Epithelial cell of prostate (primary cell): ENCODE results near the gene ZC3H4.
"Not testable (repeated sequence)": the region's sequence is repeated elsewhere in the genome, so short reads cannot be mapped to it uniquely, and the experiment has no call there.

Experiments
- DNase-seq: peaks from one replicate; pipeline ENCODE4 v3.0.0-alpha.2; 2011; ENCODE audit warnings: low read depth, low spot score
- H3K27ac ChIP-seq: fragments of 450-650 bp; 2 replicates; pipeline ENCODE4 v1.5.1; 2017; ENCODE audit warnings: mild to moderate bottlenecking

ZC3H4 gene

DNA sequence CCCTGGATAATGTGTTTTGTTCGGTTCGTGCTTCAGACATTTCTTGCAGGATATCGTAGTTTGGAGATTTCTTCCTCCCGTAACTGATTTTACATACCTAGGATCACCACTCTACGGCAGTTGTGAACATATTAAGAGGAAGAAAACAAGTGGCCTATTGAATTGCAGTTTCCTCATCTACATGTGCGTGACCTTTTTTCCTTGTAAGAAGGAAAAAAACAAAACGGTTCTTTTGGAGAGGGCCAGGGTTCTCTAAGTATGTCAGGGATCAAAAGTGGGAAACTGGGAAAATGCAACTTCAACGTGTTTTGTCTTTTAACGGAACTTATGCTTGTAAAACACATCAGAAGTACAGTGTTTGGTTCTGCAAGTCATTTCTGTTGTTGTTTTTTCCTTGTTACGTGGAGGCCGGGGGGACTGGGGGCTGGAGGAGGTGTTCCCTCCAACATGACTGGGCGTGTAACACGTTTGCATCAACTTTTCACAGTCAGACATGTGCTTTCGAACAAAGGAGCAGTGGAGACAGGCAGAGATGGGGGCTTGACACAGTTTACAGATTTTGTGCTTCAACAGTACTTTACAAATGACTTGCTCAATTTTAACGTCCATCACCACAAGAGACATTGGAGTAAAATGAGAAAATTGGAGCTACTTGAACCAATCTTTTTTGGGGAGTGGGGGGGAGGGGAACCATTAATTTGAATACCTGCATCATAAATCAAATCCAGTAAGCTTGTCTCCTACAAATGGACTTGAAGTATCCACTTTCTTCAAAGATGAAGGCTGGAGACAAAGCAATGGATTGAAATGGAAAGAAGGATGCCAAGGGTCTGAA is 3.8 kb downstream of the ZC3H4 start:
- DNase-seq = no peak
- peak overlapping the region; percentile 99 for H3K27ac ChIP-seq

DNA sequence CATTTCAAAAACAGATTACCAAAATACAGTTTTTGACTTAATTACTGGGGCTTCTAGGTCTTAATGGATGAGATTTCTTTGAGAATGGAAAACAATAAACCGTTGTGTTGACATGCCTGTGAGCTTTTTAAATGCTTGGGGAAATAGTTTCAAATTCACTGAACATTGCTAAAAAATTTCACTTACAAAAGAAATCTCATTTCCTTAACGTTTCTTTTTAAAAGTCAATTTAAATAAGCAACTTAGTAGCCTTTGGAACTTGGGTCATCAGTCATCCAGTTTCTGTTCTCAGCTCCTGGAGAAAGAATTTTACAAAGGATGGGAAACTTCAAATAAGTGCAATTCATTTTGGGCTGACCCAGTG is 4.4 kb downstream of the ZC3H4 start:
- DNase-seq = no peak
- H3K27ac ChIP-seq = peak overlapping the region; percentile 99

DNA sequence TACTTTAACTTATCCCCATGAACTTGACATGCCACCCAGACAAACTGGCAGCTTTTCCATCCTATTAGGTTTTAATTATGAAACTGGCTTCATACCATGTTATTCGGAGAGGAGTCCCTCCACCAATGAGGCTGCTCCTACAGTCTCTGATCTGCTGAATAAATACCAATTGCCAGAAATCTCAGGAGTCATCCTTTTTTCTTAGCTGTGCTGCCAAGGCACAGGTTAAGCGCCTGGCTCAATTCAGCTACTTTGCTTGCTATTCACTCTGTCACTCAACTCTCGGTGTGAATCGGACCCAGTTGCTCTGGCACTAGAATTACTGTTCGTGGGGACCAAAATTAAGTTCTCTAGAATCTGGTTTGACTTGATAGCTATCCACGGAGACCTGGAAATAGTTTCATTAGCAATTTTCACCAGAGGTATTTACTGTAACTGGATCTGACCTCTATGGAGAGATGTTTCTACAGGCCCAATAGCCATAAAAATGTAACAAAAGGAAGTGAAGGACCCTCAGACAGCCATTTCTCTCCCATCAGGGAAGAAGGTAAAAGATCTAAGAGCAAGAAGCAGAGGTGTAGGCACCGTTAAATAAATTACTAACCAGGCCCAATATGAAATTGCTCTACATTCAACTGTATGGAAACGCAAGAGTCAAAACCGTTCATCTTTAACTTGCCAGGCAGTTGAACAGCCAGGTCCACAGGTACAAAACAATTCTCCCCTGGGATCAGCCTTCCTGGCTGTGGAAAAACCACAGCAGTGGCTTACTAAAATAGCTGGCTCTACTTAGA is 5.4 kb downstream of the ZC3H4 start:
- no peak for DNase-seq
- peak overlapping the region; percentile 99 for H3K27ac ChIP-seq

DNA sequence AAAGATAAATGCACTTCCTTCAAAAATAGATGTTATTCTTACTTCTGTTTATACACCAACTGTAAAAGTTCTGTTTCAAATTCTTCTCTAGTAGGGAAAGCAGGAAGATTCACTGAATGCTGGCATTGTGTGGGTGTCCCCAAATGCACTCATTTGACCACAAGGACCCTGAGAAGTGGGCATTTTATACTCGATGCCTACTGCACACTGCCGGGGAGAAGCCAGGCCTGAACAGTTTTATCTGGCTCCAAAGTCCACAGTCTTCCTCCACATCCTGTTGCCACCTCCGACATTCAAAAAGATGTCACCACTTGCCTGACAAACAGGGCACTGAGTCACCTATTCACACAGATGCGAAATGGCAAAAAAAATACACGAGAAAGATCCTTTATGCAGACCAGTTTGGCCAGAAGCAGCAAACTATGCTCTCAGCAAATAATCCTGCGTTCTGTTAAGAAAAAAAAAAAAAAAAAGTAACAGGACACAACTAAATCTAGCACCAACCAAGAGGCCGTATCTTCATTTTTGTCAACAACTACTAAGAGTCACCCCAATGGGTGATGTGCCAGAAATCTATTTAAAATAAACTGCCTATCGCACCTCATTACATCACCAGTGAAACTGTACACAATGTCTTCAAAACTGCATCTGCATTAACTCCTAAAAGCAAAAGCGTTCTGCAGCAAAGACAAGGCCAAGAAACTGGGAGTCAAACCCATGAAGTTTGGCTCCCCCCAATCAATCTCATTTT is 6.2 kb downstream of the ZC3H4 start:
- peak overlapping the region; percentile 99 for H3K27ac ChIP-seq
- DNase-seq = no peak

DNA sequence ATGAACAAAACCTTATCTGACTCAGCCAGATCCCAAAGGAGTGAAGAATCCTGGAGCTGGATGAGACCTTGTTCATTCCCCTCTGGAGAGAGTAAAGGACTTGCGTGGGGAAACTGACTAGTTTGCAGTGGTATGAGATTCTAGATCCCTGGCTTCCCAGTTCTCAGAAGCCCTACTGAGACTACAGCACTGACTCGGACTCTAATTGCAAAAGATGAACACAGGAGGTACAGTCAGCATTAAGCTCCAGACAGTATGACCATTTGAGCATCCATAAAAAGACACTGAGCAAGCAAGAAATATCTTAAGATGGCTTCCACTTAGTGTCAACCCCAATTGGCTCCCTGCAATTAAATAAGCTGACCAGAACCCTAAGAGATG is 6.8 kb downstream of the ZC3H4 start:
- peak overlapping the region; percentile 99 for H3K27ac ChIP-seq

DNA sequence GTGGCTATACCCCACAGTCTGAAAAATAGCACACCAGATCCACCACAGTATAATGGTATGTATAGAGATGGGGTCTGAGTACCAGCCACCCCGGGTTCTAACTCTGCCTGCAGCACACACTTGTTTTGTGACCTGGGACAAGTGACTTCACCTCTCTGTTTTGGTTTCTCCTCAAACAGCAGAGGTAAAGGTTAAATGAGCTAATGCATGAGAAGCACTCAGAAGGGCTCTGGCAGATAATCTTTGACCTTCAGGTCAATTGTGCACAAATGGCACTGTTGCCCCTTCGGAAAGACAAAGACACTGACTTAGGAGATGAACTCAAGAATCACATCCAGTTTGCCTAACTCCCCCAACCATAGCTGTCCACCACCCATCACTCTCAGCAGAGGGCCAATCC is 7.7 kb downstream of the ZC3H4 start:
- H3K27ac ChIP-seq = peak overlapping the region; percentile 99
- DNase-seq = no peak

More for the DNA sequence above, 6.8 kb downstream of the ZC3H4 start:
- no peak for DNase-seq

DNA sequence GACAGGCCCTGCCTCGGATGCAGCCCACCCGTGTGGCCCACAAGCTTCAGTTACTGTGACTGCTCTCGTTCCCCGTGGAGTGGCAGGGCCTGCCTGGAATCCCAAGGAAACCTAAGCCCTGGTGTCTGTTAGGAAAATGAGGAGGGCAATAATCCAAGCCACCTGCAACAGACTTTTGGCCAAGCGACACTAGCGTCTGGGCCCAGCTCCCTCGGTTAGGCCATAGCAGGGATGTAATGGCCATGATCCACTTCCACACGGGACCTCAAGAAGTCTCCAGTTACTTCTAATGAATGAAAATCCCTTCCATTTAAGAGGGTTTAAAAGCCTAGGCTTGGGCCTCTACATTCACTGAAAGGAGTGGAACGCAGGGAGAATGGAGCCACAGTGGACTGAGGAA is 8.9 kb downstream of the ZC3H4 start:
- H3K27ac ChIP-seq = no peak overlapping the region
- DNase-seq = no peak

DNA sequence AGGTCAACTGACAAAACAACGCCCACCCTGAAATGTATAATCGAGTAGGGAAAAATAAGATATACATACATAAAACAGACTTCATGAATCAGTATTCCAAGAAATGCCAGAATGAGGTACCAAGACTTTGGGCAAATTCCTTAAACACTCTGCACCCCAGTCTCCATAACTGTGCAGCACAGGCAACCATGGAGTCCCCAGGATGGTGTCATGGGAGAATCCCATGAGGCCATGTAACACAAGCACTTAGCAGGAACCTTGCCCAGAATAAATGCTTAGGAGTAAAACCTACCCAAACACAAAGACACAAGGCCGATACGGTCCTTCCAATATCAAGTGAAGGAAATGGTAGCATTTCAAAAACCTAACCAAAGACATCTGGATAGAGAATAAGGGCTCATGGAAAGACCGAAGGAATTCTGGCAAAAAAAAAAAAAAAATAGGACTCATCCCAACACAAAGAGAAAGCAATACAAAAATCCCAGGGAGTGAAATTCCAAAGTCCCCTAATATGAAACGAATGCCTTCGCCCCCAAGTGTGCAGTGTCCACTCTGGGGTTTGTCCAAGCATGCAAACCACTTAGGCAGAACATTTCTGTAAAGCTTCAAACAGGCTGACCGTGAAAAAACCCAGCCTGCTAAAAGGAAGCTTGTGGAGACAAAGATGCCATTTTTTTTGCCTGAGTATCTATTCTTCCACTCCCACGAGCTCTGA is 11.1 kb downstream of the ZC3H4 start:
- no peak for DNase-seq
- H3K27ac ChIP-seq = no peak overlapping the region

DNA sequence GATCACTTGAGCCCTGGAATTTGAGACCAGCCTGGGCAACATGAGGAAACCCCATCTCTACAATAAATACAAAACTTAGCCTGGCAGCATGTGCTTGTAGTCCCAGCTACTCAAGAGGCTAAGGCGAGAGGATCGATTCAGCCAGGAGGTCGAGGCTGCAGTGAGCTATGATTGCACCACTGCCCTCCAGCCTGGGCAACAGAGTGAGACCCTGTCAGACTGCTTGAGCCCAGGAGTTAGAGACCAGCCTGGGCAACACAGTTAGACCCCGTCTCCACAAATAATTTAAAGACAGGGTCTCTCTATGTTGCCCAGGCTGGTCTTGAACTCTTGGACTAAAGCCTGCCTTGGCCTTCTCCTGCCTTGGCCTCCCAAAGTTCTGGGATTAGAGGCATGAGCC is 12.5 kb downstream of the ZC3H4 start:
- H3K27ac ChIP-seq = not testable (repeated sequence)

DNA sequence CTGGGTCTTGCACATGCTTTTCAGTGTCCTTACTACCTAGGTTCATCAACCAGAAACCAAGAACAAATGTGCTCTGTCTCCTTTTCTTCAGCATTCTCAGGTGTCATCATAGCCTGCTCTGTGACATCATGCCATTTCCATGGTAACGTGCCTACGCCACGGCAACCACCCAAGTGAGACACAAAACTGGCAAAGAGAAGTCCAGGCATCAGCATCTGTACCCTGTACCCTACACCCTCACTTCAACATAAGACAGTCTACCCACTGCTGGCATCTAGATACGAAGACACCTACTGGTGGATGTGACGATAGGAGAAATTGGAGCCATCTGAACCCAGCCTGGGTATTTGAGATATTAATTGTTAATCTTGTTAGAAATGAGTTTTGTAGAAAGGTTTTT is 13.3 kb downstream of the ZC3H4 start:
- no peak for DNase-seq
- H3K27ac ChIP-seq = no peak overlapping the region

More for the DNA sequence above, 12.5 kb downstream of the ZC3H4 start:
- not testable (repeated sequence) for DNase-seq

DNA sequence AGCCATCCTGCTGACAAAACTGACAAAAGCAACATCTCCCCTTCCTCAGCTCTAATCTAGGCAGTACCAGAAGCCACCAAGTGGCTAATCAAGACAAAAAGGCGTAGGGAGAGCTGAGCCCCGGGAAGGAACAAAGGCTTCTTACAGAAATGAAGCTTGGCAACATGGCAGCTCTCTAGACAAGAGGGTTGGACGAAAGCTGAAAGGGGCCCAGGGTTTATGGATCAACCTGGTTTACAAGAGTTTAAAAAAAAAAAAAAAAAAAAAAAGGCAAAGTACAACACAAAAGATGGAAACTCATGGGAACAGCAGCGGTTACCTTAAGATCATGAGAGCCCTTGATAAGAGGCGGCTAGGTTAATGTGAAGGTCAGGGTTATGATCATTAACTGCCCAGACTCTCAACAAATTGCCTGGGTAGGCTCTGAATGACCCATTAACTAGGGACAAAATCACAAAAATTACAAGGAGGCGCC is 14.0 kb downstream of the ZC3H4 start:
- no peak overlapping the region for H3K27ac ChIP-seq
- no peak for DNase-seq

DNA sequence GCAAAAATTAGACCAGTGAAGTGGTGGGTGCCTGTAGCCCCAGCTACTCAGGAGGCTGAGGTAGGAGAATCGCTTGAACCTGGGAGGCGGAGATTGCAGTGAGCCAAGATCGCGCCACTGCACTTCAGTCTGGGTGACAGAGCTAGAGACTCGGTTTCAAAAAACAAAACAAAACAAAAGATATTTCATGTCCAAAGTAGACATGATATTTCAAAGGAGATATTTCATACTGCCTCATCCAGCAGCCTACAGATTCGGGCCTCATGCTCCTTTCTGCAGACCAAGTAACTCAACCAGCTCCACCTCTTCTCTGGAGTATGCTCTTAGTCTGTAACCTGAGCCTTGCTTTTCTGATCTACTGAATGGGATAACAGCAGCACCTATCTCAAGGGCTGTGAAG is 15.0 kb downstream of the ZC3H4 start:
- peak overlapping the region; percentile 91 for H3K27ac ChIP-seq
- no peak for DNase-seq

DNA sequence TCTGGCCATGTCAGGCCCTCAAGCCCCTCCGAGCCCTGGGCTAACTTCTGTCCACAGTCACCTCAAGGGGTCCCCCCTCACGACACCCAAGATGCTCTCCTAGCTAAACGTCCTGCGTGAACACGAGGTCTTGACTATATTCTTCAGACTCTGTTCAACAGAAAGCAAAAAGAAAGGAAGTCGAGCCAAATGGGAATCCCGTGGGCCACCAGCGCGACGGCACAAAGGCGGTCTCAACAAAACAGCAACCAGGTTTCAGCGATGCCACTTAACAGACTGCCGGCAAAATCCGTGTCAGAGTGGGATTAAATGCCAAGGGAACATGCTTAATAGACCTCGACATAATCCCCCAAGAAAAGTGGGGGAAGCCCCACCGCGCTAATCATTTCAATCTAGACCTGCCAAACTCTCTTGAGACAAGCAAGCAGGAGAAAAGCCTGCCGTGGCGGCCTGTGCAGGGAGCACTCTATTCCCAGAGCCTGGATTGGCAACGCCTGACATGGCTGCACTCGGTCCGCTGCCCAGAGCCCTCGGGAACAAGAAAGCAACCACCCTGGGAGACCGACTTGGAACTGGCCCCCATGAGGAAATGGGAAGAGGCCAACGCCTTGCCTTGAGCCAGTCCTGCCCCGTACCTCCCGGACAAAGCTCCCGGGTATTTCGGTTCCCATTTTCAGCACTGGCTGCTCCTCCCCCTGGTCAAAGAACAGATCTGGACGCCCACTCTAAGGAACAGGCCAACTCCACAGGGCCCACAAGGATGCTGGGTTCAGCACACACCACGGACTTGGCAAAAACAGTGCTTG is 16.0 kb downstream of the ZC3H4 start:
- H3K27ac ChIP-seq = peak overlapping the region; percentile 91
- no peak for DNase-seq

DNA sequence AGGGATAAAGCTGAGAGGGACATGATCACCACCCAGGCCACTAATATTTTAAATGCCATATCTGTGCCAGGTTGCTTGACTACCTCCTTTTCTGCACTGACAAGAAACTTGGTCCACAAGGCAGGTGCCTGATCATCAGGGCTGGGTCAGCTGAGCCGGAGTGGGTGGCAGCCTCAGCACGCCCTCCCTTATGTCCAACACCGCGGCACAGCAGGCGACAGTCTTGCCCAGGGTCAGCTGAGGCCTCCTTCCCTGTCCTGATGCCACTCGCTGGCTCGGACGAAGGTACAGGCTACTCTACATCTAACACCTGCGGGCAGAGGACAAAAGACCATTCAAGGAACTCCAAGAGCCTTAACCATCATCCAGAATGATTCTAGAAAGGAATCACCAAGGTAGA is 16.9 kb downstream of the ZC3H4 start:
- no peak for DNase-seq
- peak overlapping the region; percentile 91 for H3K27ac ChIP-seq

DNA sequence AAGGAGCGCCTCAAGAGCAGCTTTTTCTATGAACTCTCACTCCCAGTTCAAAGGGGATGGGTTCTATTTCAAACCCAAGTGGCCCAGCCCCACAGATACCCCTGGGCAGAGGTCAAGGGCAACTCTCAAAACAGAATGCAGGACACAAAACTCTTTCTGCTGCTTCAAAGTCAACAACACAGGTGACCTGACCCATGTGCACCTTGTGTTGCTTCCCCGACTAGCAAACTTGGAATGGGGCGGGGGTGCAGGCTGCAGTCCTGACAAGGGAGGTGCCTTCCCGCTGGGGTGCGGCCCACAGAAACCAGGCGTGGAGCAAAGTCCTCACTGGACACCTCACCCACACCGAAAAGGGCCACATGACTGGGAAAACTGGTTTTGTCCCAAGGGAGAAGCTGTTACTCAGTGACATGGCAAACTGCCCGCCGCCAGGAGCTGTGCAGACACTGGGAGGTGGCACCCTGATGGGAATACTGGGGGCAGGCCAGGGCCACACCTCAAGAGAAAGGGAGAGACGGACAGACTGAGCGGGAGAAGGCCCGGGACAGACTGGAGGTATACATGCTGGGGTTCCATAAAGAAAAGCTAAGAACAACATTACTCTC is 17.4 kb downstream of the ZC3H4 start:
- DNase-seq = peak; percentile 91
- H3K27ac ChIP-seq = peak overlapping the region; percentile 91

DNA sequence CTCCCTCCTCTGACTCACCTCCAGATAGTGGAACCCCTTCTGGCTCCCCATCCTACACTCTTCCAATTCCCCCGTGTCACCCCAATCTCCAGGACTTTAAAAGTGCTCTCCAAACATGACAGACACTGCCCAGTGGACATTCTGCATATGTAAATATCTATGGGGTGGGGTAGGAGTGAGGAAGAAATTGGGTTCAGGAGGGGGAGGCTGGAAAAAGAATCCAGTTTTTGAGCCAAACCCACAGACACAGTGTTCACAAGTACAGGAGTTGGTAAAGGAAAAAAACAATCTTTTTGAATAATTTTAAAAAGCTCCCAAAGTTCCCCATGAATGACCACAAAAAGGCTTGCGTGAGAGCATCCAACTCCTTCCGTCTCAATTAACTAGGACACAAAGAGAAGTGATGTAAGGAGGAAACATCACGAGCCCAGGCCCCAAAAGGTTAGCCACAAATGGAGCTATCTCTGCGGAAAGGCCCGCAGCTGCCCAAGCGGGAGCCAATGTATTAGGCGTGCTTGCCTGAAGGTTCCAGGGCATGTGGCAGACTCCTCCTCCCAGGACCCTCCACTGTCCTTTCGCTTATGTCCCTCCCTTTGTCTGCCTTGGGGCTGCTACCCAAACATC is 18.0 kb downstream of the ZC3H4 start:
- peak overlapping the region; percentile 91 for H3K27ac ChIP-seq
- no peak for DNase-seq

DNA sequence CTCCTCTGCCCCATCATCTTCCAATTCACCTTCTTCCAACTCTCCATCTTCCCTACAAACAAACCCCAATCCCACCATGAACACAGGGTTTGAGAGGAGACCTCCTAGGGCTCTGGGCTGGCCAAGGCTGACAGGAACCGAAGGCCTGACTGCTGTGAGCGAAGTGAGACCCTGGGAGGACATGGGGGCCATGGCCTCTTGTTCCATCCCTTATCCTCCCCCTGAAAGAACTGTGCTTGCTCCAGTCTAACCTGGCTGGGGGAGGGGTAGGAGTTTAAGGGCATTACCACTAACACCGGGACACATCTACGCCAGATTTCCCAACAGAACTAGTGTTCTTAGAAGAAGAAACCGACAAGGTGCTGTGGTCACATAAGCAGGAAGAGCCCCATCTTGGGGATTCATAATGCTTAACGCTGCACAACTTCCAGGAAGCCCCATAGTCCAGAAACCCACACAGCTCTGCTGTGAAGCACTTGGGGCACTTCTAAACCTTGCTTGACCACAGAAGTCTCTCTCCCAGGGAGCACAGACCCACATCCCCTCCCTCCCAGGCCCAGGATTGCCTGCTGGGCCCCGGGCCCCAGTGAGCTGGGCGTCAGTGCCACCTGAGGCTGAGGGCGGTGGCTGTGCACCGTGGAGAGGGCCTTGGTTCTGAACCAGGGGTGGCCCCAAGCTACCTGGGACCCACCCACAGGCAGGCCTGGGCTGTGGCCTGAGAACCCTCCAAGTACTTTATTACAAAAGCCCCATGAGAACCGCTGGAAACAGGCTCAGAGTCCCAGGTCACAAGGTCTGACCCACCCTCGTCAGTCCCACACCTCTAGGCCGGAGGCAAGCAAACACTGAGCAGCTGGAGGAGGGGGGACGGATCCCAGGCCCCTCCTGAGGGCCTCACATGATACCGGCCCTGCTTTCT is 18.8 kb downstream of the ZC3H4 start:
- no peak for DNase-seq
- peak overlapping the region; percentile 91 for H3K27ac ChIP-seq
